ENCODE data around the gene SLC30A2.

- no peak for TF ChIP-seq CTCF (optimal IDR thresholded peaks at IDR 0.05 in 1 of 3, IDR thresholded peaks at IDR 0.05 in 1 of 3, conservative IDR thresholded peaks at IDR 0.05 in 1 of 3; ENCODE audit: extremely low read depth in 1 of 3, insufficient read depth in 2 of 3, low read length in 3 of 3)
- no peak for TF ChIP-seq EZH2 (IDR thresholded peaks at IDR 0.05; ENCODE audit: low read length)
Measured at GRCh38 chr1:26027716-26028489, 18.0 kb downstream of the SLC30A2 start.

Data from keratinocyte (primary cell).